ENCODE data around the gene FXYD2.

The FXYD2 gene

DNA sequence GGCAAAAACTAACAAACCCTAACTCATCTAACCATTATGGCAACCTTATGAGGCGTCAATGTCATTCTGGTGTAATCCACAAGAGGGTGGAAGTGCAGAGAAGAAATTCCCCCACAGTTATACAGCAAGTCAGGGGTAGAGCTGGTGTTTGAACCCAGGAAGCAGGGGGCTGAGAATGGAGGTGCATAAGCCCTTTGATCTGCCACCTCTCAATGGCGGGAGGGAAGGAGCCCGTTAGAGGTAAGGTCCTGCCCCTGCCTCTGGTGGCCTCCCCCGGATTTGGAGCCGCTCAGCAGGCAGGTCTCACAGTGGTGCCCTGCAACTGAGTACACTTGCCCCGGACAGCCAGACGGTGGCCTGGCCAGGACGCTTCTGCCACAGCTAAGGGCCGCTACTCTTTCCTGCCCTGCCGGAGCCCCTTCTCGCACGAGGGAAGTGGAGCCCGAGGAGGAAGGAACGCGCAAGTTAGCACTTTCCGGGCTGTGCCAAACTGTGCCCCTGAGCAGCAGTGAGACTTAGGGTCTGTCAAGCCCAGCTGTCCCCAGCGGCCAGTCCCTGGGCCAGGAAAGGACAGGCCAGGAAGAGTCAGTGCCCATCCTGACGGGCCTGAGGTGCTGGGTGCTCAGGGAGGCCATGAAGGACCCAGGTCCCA, 1.1 kb downstream of the FXYD2 start:
- Histone ChIP-seq H3K4me1 (ENCODE audit: control insufficient read depth, insufficient read depth, low read length) (peaks cover 9% of the 10 kb centered on the region), H3K36me3 (ENCODE audit: control insufficient read depth, insufficient read depth, low read length) (no peaks in the 10 kb centered on the region), H3K4me3 (ENCODE audit: low read depth, low read length) (no peak overlapping the region), H3K9me3 (ENCODE audit: control insufficient read depth, insufficient read depth, low read length) (no peaks in the 10 kb centered on the region), H3K9ac (ENCODE audit: low read depth, low read length) (no peak overlapping the region), H3K27me3 (ENCODE audit: control insufficient read depth, insufficient read depth, low read length) (no peaks in the 10 kb centered on the region)

DNA sequence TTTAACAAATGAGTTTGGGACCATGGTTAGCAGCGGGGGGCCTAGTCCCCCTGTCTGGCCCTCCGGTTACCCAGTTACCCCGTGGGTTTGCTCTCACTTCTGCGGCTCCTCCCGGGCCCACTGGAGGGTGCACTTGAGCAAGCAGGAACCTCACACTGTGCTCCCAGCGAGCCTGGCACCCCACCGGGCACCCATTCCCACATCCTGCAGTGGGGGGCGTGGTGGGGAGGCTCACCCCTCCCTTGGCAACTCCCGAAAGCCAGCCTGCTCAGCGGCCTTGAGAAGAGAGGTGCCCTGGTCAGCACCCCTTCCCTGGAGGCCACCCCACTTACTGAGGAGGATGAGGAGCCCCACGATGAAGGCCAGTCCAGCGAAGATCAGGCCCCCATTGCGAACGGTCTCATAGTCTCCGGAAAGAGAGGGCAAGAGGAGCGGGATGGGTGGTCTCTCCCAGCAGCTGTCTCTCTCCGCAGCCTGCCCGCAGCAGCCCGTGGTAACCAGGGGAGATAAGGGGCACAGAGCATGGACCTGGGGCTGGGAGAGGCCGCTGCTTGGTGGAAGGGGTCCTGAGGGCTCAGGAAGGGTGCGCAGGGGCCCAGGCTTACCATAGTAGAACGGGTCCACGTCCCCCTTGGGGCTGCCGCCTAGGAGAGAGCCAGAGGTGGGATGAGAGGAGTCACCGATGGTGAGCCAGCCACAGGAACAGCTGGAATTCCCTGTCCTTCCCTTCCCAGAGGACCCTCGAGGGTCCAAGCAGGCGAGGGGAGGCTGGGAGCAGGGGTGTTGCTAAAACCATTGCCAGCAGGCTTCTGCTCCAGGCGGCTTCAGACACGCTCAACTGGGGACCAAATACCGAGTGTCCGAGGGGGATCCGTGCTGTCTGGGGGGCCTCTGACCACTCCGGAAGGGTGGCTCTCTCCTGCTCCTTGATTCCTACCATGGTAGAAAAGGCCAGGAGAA, 2.2 kb downstream of the FXYD2 start:
- Histone ChIP-seq H3K4me1 (ENCODE audit: control insufficient read depth, insufficient read depth, low read length) (peaks cover 9% of the 10 kb centered on the region), H3K9me3 (ENCODE audit: control insufficient read depth, insufficient read depth, low read length) (no peaks in the 10 kb centered on the region), H3K36me3 (ENCODE audit: control insufficient read depth, insufficient read depth, low read length) (no peaks in the 10 kb centered on the region)

GRCh38 chr11:117821431-117821830, 3.1 kb downstream of the FXYD2 start:
- no peaks in the 10 kb centered on the region for H3K27me3 ChIP-seq (ENCODE audit: control insufficient read depth, insufficient read depth, low read length)
- H3K36me3 ChIP-seq (ENCODE audit: control insufficient read depth, insufficient read depth, low read length) = no peaks in the 10 kb centered on the region
- no peak overlapping the region for H3K4me3 ChIP-seq (ENCODE audit: low read depth, low read length)
- peaks cover 18% of the 10 kb centered on the region for H3K4me1 ChIP-seq (ENCODE audit: control insufficient read depth, insufficient read depth, low read length)
- H3K9ac ChIP-seq (ENCODE audit: low read depth, low read length) = no peak overlapping the region
- H3K9me3 ChIP-seq (ENCODE audit: control insufficient read depth, insufficient read depth, low read length) = no peaks in the 10 kb centered on the region

More for the DNA sequence above, 2.2 kb downstream of the FXYD2 start:
- Histone ChIP-seq H3K27me3 (ENCODE audit: control insufficient read depth, insufficient read depth, low read length) (no peaks in the 10 kb centered on the region), H3K9ac (ENCODE audit: low read depth, low read length) (no peak overlapping the region), H3K4me3 (ENCODE audit: low read depth, low read length) (no peak overlapping the region)

- Histone ChIP-seq H3K36me3 (ENCODE audit: control insufficient read depth, insufficient read depth, low read length) (no peaks in the 10 kb centered on the region), H3K27me3 (ENCODE audit: control insufficient read depth, insufficient read depth, low read length) (no peaks in the 10 kb centered on the region), H3K9me3 (ENCODE audit: control insufficient read depth, insufficient read depth, low read length) (no peaks in the 10 kb centered on the region), H3K4me1 (ENCODE audit: control insufficient read depth, insufficient read depth, low read length) (peaks cover 22% of the 10 kb centered on the region), H3K9ac (ENCODE audit: low read depth, low read length) (no peak overlapping the region), H3K4me3 (ENCODE audit: low read depth, low read length) (no peak overlapping the region)
Observed at GRCh38 chr11:117820516-117820915, 4.0 kb downstream of the FXYD2 start.

GRCh38 chr11:117820071-117820470, 4.5 kb downstream of the FXYD2 start:
- Histone ChIP-seq H3K36me3 (ENCODE audit: control insufficient read depth, insufficient read depth, low read length) (no peaks in the 10 kb centered on the region), H3K9me3 (ENCODE audit: control insufficient read depth, insufficient read depth, low read length) (no peaks in the 10 kb centered on the region), H3K4me3 (ENCODE audit: low read depth, low read length) (no peak overlapping the region), H3K4me1 (ENCODE audit: control insufficient read depth, insufficient read depth, low read length) (peaks cover 26% of the 10 kb centered on the region), H3K27me3 (ENCODE audit: control insufficient read depth, insufficient read depth, low read length) (no peaks in the 10 kb centered on the region), H3K9ac (ENCODE audit: low read depth, low read length) (no peak overlapping the region)

- H3K9ac ChIP-seq (ENCODE audit: low read depth, low read length) = no peak overlapping the region
- no peaks in the 10 kb centered on the region for H3K27me3 ChIP-seq (ENCODE audit: control insufficient read depth, insufficient read depth, low read length)
- H3K4me1 ChIP-seq (ENCODE audit: control insufficient read depth, insufficient read depth, low read length) = peaks cover 29% of the 10 kb centered on the region
- H3K9me3 ChIP-seq (ENCODE audit: control insufficient read depth, insufficient read depth, low read length) = no peaks in the 10 kb centered on the region
- H3K36me3 ChIP-seq (ENCODE audit: control insufficient read depth, insufficient read depth, low read length) = no peaks in the 10 kb centered on the region
- H3K4me3 ChIP-seq (ENCODE audit: low read depth, low read length) = no peak overlapping the region
Observed at GRCh38 chr11:117819096-117820040, 5.2 kb downstream of the FXYD2 start.

DNA sequence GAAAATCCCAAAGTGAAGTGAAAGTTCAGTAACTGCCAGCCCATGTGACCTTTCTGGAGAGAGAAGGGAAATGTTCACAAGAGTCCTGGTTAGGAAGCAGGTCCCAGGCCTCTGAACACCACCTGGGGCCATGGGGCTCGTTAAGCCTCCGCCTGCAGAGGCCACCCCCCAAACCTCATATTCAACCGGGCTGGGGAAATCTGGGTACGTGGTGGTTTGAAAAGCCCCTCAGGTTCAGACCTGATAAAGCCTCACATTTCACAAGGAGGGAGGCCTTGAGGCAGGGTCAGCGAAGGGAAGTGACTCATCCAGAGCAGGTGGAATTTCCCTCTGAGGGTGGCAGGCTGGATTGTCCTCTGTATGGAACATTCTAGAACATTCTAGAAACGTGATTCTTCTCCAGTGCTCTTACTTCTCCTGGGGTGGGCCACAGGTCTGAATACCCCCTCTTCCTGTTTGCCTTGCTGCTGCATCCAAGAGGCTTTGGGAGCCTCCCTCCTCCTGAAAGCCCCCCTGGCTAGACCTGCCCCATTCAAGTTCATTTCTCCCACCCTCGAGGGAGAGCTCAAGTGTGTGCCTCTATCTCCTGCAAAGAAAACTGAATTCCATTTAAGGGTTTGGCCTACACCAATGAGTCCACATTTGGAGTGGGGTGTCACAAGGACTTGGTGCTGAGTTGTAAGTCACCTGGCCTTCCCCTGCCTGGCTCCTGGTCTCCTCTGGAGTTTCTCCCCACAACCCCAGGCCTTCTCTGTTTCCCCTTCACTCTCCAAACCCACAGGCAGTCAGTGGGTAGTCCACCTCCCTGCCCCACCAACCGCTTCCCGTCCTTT, 6.3 kb downstream of the FXYD2 start:
- H3K36me3 ChIP-seq (ENCODE audit: control insufficient read depth, insufficient read depth, low read length) = no peaks in the 10 kb centered on the region
- no peak overlapping the region for H3K9ac ChIP-seq (ENCODE audit: low read depth, low read length)
- H3K27me3 ChIP-seq (ENCODE audit: control insufficient read depth, insufficient read depth, low read length) = no peaks in the 10 kb centered on the region
- H3K4me3 ChIP-seq (ENCODE audit: low read depth, low read length) = no peak overlapping the region
- no peaks in the 10 kb centered on the region for H3K9me3 ChIP-seq (ENCODE audit: control insufficient read depth, insufficient read depth, low read length)
- peaks cover 26% of the 10 kb centered on the region for H3K4me1 ChIP-seq (ENCODE audit: control insufficient read depth, insufficient read depth, low read length)

DNA sequence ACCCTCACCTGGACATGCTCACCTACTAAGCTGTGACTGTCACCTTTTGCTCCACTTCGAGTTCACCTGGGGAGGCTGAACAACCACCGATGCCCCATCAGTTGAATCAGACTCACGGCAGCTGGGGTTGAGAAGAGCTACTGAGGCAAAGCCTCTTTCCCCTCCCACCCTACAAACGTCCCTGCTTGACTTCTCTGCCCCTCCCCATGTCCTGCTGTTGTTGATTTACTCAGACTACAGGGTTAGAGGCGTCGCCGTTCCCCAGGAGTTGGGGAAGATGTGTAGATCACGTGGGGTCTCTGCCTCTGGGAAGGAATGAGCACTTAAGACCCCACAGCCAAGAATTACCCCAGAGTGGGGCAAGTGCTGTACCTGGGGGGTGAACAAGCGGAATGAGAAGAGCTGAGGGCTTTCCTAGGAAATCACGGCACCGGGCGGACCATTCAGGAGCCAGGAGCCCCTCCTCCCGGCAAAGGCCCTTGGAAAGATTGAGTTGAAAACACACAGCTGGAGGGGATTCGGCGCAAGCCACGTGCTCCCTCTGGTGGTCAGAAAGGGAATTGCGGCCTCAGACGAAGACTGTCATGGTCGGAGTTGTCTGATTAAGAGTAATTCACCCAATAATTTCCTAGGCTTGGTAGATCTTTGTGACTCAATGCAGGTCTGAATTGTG, 7.0 kb downstream of the FXYD2 start:
- Histone ChIP-seq H3K9me3 (ENCODE audit: control insufficient read depth, insufficient read depth, low read length) (no peaks in the 10 kb centered on the region), H3K36me3 (ENCODE audit: control insufficient read depth, insufficient read depth, low read length) (no peaks in the 10 kb centered on the region), H3K4me1 (ENCODE audit: control insufficient read depth, insufficient read depth, low read length) (peaks cover 26% of the 10 kb centered on the region), H3K4me3 (ENCODE audit: low read depth, low read length) (peak overlapping the region; percentile 28), H3K27me3 (ENCODE audit: control insufficient read depth, insufficient read depth, low read length) (no peaks in the 10 kb centered on the region), H3K9ac (ENCODE audit: low read depth, low read length) (peak overlapping the region; percentile 37)

DNA sequence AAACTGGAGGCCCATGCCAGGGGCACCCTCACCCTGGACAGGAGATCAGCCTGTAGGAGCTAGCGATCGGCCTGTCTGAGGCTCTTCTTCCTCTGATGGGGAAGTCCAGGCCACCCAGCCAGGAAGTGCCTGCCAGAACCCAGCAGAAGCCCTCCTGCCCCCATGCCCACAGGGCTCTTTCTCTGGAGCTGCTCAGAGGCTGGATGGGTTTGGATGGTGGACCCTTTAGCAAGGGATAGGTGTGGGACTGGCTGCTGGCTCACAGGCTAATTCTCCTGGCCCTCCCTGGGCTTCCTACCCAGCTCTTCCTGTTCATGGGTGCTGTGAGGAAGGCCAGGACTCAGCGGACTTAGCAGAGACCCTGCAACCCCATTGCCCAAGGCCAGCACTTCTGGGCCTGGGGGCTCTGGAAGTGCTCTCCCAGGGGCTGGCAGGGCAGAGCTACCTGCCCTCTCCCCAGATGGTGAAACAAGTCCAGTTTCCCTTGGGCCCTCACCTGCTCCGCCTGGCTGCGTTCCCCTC, 7.6 kb downstream of the FXYD2 start:
- H3K4me1 ChIP-seq (ENCODE audit: control insufficient read depth, insufficient read depth, low read length) = peaks cover 26% of the 10 kb centered on the region
- no peaks in the 10 kb centered on the region for H3K9me3 ChIP-seq (ENCODE audit: control insufficient read depth, insufficient read depth, low read length)
- peak overlapping the region; percentile 37 for H3K9ac ChIP-seq (ENCODE audit: low read depth, low read length)
- peak overlapping the region; percentile 28 for H3K4me3 ChIP-seq (ENCODE audit: low read depth, low read length)
- H3K36me3 ChIP-seq (ENCODE audit: control insufficient read depth, insufficient read depth, low read length) = no peaks in the 10 kb centered on the region
- H3K27me3 ChIP-seq (ENCODE audit: control insufficient read depth, insufficient read depth, low read length) = no peaks in the 10 kb centered on the region

- no peaks in the 10 kb centered on the region for H3K9me3 ChIP-seq (ENCODE audit: control insufficient read depth, insufficient read depth, low read length)
- H3K4me1 ChIP-seq (ENCODE audit: control insufficient read depth, insufficient read depth, low read length) = peaks cover 24% of the 10 kb centered on the region
- H3K9ac ChIP-seq (ENCODE audit: low read depth, low read length) = no peak overlapping the region
- H3K27me3 ChIP-seq (ENCODE audit: control insufficient read depth, insufficient read depth, low read length) = no peaks in the 10 kb centered on the region
- H3K36me3 ChIP-seq (ENCODE audit: control insufficient read depth, insufficient read depth, low read length) = no peaks in the 10 kb centered on the region
- H3K4me3 ChIP-seq (ENCODE audit: low read depth, low read length) = no peak overlapping the region
Observed at GRCh38 chr11:117816151-117816741, 8.3 kb downstream of the FXYD2 start.
